Measurements from ENCODE around the gene C2orf72.
"Not testable (repeated sequence)": the region's sequence is repeated elsewhere in the genome, so short reads cannot be mapped to it uniquely, and the experiment has no call there.

Gene C2orf72

DNA sequence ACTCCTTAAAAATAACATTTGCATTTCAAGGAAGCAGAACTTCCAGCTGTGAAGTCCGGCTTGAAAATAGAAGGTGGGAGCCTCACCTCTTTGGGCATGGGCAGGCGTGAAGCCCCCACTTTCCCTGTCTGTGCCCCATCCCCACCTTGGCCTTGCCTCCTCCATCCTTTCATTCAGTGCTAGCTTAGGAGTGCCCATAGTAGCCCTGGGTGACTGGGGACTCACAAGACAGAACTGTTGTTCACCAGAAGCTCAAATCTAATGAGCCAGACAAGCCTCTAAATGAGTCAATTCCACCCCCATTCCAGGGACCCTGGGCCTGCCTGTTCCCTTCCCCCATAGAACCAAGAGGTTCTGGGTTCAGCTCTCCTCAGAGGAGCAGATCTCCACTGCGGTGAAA lies 21.4 kb upstream of the C2orf72 start:
- DNase-seq, result no peak

DNA sequence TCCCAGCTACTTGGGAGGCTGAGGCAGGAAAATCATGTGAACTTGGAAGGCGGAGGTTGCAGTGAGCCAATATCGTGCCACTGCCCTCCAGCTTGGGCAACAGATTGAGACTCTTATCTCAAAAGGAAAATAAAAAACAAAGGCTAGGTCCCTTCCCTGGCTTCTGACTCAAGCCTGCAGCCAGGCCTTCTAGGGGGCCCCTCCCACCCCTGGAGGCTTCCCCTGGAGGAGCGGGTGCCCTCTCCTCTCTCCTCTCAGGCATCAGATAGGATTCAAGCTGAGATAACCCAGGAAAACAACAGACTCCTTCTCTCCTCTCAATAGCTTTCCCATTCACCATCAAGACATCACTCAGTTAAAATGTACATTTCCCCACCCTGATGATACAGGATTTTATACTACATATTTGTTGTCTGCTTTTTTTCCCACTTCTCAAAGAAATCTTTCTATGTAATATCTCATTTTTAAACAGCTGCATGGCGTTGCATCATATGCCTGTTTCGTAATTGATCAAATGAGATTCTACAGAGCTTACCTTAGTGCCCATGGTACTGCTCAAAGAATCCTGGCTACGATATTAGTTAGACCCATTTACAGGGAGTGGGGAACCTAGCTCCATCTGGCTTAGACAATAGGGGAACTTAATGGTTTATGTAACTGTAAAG lies 20.6 kb upstream of the C2orf72 start:
- DNase-seq, result no peak

DNA sequence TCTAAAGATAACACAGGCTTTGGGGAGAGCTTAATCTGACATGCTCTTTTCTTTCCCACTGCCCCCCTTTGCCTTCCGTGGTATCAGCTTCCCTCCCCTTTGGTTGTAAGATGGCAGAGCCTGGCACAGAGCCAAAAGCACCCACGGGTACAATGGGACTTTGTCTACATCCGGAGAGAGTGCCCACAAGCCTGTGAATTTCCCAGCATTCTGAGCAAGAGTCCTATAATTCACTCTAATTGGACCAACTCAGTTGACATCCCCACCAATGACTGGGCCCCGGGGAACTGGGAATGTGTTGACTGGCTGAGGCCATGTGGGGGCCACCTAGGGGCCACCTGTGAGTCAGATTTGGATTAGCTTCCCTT lies 20.1 kb upstream of the C2orf72 start:
- DNase-seq, result no peak

DNA sequence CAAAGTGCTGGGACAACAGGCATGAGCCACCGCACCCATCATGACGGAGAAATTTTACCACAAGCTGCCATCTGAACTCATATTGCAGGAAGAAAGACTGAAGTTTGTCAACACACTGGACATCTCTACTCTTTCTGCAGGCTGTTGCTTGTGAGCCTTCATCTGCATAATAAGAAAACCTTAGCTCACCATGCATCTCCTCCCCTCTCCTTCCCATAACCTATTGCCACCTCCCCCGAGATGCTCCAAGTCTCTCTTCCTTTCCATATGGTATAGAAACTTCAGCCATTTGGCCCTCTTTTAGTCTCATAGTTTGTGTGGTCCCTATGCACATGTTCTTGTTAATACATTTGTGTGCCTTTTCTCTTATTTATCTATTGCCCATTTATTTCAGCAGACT lies 19.1 kb upstream of the C2orf72 start:
- DNase-seq, result no peak

DNA sequence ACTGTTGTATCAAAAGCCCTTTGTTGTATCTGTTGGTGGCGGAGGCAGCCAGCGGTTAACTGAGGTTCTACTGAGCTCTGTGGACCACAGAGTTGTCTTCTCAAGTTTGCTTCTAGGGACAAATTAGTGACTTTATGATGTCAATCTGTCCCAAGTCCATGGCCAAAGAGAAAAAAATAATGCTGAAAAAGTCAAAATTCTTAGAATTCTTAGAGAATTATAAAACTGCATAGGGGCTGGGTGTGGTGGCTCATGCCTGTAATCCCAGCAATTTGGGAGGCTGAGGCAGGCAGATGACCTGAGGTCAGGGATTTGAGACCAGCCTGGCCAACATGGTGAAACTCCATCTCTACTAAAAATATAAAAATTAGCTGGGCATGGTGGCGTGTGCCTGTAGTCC lies 12.3 kb upstream of the C2orf72 start:
- not testable (repeated sequence) for DNase-seq

DNA sequence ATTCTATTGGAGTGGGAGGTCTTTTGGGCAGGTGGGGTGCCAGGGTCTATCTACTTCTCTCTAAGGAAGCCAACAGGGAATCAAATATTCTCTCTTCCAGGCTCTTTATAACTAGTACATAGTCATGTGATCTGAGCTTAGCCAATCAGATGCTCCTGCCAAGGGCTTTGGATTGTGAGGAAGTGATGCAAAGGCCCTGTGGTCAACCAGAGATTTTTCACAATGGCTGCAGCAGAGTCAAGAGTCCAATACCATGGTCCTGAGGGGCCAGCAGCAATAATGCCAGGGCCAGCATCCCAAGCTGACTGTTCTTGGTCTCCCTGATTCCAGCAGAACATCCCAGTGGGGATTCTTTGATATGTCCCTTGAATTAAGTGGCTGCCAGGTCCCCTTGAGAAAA lies 8.4 kb upstream of the C2orf72 start:
- DNase-seq, result no peak

DNA sequence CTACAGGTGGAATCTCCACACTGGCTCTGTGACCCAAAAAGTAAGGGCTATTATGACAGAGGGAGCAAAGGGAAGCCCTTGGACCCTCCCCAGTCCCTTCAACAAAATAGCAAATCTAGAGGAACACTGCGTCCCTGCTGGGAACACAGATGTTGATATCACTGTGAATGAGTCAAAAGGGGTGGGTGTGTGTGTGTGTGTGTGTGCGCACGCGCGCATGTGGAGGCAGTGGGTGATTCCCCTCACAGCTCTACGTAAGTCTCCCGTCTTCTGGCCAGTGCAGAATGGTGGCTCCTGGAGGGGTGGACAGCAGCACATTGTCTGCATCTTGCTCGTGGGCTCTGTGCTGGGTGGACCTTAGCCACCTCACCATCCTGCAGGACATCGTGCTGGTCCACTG lies 7.8 kb upstream of the C2orf72 start:
- DNase-seq, result no peak

DNA sequence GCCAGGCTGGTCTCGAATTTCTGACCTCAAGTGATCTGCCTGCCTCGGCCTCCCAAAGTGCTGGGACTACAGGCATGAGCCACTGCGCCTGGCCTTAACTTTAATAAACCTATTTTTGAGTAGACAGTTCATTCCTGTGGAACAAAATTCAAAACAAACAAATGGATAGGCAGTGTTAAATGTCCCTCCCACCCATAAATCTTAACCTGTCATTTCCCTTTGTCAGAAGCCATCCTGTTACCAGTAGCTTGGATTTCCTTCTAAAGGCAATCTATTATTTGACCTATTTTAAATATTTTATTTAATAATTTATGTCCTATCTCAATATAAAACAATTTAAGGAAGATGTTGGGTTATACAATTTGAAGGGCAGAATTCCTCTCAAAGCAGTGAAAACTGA lies 6.6 kb upstream of the C2orf72 start:
- no peak for DNase-seq

DNA sequence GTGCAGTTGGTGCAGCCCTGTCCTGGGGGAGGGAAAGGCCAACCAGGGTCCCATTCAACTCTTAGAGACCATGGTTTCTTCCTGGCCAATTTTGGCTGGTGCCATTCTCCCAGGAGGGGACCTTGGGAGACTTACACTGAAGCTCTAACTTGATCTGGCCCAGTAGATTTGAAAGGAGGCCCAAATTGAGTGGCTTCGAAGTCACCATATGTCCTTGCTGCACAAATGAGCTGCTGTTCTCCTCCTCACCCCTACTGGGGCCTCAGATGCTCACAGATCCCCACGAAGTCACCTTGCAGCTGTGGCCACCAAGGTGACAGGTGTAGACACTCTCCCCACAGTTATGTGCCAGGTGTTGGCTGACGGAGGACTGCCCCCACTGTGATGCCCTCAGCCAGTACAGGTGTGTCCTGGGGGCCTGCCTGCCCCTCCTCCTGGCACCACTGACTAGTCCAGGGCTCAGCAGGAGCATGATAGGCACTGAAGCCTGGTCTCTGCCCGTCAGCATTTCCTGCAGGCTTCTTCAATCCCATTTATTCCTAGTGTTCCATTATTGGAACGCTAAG lies 4.7 kb upstream of the C2orf72 start:
- DNase-seq, result no peak

DNA sequence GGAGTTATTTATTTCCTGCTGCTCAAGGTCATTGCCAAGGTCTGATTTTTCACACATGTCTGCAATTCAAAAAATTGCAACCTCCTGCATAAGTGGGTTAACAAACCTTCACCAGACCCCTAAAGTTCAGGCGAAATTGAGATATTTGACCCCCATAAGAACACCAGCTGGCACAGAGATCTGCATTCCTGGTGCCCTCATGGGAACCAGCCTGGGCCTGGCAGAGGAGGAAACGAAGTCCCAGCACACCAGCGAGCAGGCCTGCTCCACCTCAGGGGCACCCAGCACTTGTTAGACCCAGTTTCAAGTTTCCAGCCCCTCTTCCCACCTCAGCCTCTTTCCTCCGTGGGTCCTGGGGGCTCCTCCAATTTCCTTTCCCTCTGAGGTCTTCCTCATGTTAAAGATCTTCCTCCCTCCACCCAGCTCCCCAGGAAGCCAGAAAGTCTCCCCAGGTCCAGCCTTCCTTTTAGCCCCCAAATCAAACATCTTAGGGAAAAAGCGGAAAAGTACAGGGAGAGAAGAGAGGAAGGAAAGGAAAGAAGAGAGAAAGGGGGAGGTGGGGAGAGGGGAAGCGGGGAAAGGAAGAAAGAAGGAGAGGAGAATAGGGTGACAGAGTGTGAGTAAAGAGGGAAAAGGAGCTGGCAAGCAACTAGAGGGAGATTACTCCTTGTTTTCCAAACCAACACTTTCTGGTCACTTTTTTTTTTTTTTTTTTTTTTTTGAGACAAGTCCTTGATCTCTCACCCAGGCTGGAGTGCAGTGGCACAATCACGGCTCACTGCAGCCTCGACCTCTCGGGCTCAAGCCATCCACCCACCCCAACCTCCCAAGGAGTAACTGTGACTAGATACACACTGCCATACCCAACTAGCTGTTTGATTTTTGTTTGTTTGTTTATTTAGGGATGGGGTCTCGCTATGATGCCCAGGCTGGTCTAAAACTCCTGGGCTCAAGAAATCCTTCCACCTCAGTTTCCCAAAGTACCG lies 3.9 kb upstream of the C2orf72 start:
- DNase-seq, result no peak

DNA sequence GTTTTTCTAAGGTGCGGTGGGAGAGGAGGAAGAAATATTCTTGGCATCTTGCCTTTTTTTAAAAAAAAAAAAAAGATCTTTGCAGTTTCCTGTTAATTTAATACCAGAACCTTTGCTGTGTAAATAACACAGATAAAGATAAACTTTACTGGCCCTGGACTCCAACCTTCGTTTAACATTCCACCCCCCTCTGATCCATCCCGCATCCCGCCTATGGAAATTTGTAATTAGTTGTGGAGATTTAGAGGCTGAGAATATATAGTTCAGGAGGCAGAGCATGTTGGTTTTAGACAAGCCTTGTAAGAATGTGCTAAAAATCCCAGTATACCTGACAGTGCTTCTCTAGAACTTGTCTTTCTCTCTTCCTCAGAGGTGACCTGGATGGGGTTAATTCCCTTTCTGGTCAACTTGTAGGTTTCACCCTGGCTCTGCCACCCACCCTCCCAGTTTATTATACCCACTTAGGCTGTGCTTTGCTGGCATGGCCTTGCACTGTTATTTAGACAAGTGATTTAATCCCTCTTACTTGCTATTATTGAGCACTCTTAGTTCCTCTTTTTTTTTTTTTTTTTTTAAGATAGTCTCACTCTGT lies 2.9 kb upstream of the C2orf72 start:
- no peak for DNase-seq

DNA sequence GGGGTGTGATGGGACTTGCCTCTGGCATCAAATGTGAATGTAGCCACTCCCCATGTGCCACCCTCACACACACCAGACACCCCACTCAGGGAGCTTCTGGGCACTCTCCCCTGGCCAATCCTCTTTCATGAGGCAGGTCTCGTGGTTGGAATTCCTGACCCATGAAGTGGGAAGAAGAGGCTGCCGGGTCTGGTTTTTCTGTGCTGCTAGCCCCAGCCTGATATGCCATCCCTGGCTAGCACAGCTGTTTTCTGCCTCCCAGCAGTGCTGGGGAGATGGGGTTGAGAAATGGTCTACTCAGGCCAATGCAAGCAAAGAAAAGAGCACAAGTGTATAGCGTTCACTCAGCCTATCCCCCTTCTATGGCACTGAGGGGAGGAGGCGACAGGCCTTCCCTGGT lies 1.2 kb upstream of the C2orf72 start:
- DNase-seq, result no peak

DNA sequence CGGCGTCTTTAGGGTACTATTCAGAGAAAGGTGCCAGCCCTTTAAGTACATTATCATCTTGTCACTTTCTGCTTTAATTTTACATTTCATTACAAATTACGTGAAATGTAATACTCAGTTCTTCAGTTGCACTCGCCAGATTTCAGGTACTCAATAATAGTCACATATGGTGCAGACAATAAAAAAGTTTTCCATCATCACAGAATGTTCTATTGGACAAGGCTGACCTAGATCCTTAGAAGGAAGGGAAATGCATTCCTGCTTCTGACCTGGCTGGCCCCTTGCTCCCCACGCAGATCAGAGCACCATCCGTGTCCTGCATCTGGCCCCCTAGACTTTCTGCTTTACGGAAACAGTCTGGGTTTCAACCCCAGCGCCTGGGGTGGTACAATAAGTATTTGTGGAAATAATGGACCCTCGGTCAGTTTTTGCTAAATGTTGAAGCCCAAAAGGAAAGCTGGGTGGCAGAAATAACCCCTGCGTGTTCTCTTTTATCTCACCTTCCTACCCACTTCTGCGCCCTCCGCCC lies 681 bp upstream of the C2orf72 start:
- DNase-seq, result no peak

DNA sequence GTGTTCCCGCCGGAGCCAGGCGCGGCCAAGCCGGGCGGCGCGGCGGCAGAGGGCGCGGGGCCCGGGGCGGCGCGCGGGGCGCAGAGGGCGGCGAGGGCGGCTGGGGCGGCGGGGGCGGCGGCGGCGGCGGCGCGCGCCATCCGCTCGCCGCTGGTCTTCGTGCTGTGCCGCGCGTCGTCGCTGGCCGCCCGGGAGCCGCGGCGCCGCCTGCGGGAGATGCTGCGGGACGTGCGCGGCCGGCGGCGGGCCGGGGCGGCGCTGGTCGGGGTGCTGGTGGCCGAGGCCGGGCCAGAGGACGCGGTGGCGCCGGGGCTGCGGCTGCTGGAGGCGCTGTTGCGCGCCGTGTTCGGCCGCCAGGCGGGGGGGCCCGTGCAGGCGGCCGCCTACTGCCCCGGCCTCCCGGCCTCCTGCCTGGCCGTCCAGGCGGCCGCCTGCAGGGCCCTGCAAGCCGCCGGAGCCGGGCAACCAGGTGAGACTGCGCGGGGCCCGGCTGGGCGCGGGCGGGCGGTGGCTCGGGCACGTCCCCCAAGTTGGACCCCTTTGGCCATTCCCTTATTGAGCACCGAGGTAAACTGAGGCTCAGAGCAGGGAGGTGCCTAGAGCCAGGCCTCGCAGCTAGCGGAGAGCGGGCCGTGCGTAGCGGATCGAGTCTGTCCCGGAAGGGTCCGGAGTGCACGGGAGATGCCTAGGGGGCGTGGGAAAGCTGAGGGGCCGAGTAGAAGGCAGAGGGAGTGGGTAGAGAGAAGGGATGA lies 584 bp downstream of the C2orf72 start:
- DNase-seq, result no peak

DNA sequence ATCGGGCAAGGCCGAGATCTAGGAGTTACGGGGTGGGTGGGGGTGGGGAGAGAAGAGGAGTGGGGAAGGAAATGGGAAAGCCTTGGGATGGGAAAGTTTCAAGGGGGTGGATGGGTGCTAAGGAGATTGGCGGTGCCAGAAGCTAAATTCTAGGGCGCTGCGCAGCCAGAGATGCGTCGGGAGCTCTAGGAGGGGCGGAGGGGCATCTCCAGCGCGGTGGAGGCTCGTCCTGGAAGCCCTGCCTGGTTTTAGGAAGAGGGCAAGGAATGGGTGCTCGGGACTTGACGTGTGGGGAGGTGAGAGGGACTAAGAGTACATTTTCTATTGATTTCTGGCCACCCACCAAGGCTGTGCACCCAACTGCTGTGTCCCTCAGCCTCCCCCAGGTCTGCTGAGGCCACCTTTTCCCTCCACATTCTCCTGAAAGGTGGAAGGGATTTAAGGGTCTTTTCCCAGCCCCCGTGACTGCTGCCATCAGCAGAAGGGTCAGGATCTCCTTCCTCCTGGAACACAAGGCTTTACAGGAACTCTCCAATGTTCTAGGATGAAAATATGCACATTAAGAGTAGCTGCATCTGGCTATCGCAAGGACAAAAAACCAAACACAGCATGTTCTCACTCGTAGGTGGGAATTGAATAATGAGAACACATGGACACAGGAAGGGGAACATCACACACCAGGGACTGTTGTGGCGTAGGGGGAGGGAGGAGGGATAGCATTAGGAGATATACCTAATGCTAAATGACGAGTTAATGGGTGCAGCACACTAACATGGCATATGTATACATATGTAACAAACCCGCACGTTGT lies 1.4 kb downstream of the C2orf72 start:
- DNase-seq, result no peak

DNA sequence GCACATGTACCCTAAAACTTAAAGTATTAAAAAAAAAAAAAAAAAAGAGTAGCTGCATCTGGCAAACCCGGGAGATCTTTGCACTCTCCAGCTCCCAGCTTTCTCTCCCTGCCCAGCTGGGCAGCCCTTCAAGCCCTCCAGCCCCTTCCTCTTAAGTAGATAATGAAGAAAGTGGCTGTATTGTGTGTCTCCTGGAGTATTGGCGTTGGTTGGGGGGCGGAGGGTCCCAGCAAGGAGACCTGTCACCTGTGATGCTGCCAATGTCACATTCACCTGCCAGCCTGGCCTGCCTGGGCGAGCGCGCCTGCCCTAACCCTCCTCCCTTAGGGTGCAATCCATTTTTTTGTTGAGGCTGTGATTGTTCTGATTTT lies 2.0 kb downstream of the C2orf72 start:
- DNase-seq, result no peak

DNA sequence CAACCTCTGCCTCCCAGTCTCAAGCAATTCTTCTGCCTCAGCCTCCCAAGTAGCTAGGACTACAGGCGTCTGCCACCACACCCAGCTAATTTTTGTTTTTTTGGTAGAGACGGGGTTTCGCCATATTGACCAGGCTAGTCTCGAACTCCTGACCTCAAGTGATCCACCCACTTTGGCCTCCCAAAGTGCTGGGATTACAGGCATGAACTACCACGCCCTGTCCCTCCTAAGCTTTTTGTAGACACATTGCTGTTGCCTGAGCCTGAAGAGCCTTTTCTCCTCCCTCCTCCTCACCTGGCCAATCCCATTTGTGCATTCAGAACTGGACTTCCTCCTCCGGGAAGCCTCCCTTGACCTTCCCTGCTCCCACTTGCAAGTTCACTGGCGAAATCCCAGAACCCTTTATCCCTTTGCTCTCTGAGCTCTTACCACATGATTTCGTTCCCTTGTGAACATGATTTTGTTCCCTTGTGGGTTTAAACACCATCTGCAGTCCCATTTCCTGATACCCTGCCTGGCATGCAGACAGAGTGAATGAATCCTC lies 2.6 kb downstream of the C2orf72 start:
- no peak for DNase-seq

DNA sequence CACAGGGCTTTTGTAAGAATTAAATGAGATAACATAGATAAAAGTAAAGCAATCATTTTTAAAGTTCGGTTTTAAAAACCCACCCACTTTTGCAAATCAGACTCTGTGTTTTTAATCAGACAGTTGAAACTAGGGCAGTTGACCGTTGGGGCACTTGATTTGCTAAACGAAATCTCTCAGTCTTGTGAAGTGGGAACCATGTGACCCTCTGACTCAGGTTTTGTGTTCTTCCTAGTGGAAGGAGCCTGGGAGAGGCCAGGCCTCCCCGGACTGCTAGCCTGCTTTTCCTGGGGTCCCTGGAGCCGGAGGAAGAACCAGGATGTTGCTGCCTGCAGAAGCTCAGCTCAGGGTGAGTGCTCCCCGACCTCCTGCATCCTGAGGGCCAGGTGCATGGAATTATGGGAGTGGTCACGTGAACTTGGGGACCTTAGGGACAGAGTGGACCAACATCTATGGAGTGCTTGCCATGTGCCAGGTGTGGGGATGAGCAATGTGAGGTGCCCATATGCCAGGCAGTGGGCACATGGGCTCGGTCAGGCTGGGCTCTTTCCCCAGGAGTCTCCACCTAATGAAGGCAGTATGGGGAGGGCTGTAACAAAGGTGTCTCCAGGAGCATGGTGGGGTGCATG lies 3.9 kb downstream of the C2orf72 start:
- no peak for DNase-seq

DNA sequence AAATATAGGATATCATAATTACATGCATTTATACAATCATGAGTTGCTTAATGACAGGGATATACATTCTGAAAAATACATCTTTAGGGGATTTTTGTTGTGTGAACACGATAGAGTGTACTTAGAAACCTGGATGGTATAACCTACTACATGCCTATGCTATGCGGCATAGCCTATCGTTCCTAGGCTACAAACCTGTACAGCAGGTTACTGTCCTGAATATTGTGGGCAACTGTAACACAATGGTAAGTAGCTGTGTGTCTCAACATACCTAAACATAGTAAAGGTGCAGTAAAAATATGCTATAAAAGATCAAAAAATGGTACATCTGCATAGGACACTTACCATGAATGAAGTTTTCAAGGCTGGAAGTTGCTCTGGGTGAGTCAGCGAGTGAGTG lies 6.5 kb downstream of the C2orf72 start:
- DNase-seq, result no peak

DNA sequence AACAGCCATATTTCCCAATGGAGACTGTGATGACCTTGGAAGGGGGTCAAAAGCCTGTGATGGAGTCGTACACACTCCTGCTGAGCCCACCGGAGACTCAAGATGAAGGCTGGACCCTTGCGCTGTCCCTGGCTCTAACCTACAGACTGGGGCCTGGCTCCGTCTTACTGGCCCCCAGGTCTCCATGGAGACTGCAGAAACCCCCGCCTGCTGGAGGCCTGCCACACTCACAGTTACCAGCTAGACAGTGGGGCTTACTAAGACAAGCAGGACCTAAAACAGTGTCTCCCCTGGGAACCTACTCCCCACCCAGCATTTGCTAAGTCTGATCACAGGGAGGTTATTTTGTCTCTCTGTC lies 9.6 kb downstream of the C2orf72 start:
- DNase-seq, result no peak

DNA sequence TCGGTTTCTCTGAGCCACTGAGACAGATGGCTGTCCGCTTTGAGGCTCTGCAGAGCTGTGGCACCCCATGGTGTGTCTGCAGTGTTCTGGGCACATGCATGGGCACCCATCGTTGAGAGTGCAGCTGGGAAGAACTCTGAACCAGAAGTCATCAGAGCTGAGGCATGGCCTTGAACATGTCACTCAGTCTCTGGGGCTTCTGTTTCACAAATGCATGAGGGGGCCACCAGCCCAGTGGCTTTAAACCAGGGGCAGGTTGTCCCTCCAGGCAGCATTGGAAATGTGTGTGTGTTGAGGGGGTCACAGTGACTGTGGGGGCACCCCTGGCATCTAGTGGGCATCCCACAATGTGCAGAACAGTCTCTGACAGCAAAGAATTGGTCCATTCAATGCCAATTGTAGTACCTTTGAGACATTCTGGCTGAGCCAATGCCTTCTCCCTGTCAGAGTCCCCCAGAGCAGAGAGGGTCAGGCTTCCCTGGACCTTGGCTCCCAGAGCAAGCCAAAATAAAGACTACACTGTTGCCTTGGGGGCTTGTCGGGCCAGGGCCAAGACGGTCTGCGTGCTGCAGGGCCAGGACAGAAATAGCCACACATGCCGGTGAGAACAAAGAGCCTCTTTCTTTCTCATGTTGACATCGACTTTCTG lies 10.1 kb downstream of the C2orf72 start:
- DNase-seq, result no peak
